Measurements from ENCODE around the gene PTCD1. TPM values are rescaled to one million over a fixed set of nuclear protein-coding genes. Genes with fewer than 3 reads are reported as not detected.

PTCD1 gene
- total RNA-seq, 1 experiment from 2014 or later: 15.0 TPM

GRCh38 chr7:99392659-99393354 lies 45.8 kb downstream of the PTCD1 start:
- Histone ChIP-seq H3K9me3 (ENCODE audit: control insufficient read depth, insufficient read depth, low read depth, low read length) (no peaks in the 10 kb centered on the region), H3K36me3 (ENCODE audit: control insufficient read depth, insufficient read depth, low read length) (0 out of 2 replicates have a peak, but pooled peaks cover 4% of the 10 kb centered on the region), H3K4me3 (ENCODE audit: low read depth in 2 of 2, low read length in 2 of 2) (peak overlapping the region in 1 of 2 experiments; percentile 7; a peak in 1 of 4 replicates), H3K4me1 (ENCODE audit: control insufficient read depth, insufficient read depth, low read length) (peaks cover 49% of the 10 kb centered on the region), H3K27ac (ENCODE audit: low read length) (peak overlapping the region; percentile 53), H3K27me3 (ENCODE audit: control insufficient read depth, insufficient read depth, low read length) (no peaks in the 10 kb centered on the region)
- ChIA-PET CTCF (no interaction called here), POLR2A (interaction anchor here (0.5 to 0.9 kb wide), 3 partner anchors 15 to 17 kb away, joined by 3 to 6 read pairs (median 4); partner anchors contain the start of gene BUD31)
- no peak for TF ChIP-seq REST (IDR thresholded peaks at IDR 0.05; ENCODE audit: insufficient read depth in 1 of 2, low read depth in 2 of 2, low read length in 1 of 2)
- no peak for TF ChIP-seq TCF7L2 (IDR thresholded peaks at IDR 0.05; ENCODE audit: low read depth, low read length)
- 0 out of 2 replicates have a peak, but pooled peaks have one; percentile 34 for TF ChIP-seq POLR2AphosphoS5 (IDR thresholded peaks at IDR 0.05; ENCODE audit: low read depth, low read length)
- no peak for TF ChIP-seq SIN3A (IDR thresholded peaks at IDR 0.05; ENCODE audit: borderline replicate concordance, insufficient read depth, low read depth, low read length)
- intact Hi-C loops (cut with micrococcal nuclease; ENCODE audit: unreplicated experiment) (no loop called here), in situ Hi-C loops (cut with HindIII; ENCODE audit: low pct_unique_long_range_greater_than_20kb, low sequenced_read_pairs) (no loop called here)
- ATAC-seq (peak; percentile 65), DNase-seq (ENCODE audit: low read depth, low spot score) (no peak)
- no TSS peak for BruUV-seq (replicated peaks)

- H3K27me3 ChIP-seq (ENCODE audit: control insufficient read depth, insufficient read depth, low read length): no peaks in the 10 kb centered on the region
- no peaks in the 10 kb centered on the region for H3K9me3 ChIP-seq (ENCODE audit: control insufficient read depth, insufficient read depth, low read depth, low read length)
- H3K4me3 ChIP-seq (ENCODE audit: low read depth in 2 of 2, low read length in 2 of 2): no peak overlapping the region
- TF ChIP-seq SIN3A (IDR thresholded peaks at IDR 0.05; ENCODE audit: borderline replicate concordance, insufficient read depth, low read depth, low read length): no peak
- H3K27ac ChIP-seq (ENCODE audit: low read length): no peak overlapping the region
- peaks cover 43% of the 10 kb centered on the region for H3K4me1 ChIP-seq (ENCODE audit: control insufficient read depth, insufficient read depth, low read length)
- CTCF ChIA-PET: no interaction called here
- POLR2A ChIA-PET: no interaction called here
- ATAC-seq (no peak), DNase-seq (ENCODE audit: low read depth, low spot score) (no peak)
- TSS peak; percentile 41 for BruUV-seq (replicated peaks)
- 0 out of 2 replicates have a peak, but pooled peaks cover 2% of the 10 kb centered on the region for H3K36me3 ChIP-seq (ENCODE audit: control insufficient read depth, insufficient read depth, low read length)
- in situ Hi-C loops (cut with HindIII; ENCODE audit: low pct_unique_long_range_greater_than_20kb, low sequenced_read_pairs): no loop called here
- intact Hi-C loops (cut with micrococcal nuclease; ENCODE audit: unreplicated experiment): no loop called here
Observed at GRCh38 chr7:99392046-99392445, 46.6 kb downstream of the PTCD1 start.

- H3K9me3 ChIP-seq (ENCODE audit: control insufficient read depth, insufficient read depth, low read depth, low read length): no peaks in the 10 kb centered on the region
- DNase-seq (ENCODE audit: low read depth, low spot score) (no peak), ATAC-seq (no peak)
- TF ChIP-seq TCF7L2 (IDR thresholded peaks at IDR 0.05; ENCODE audit: low read depth, low read length) (no peak), REST (IDR thresholded peaks at IDR 0.05; ENCODE audit: insufficient read depth in 1 of 2, low read depth in 2 of 2, low read length in 1 of 2) (no peak), POLR2AphosphoS5 (IDR thresholded peaks at IDR 0.05; ENCODE audit: low read depth, low read length) (no peak), SIN3A (IDR thresholded peaks at IDR 0.05; ENCODE audit: borderline replicate concordance, insufficient read depth, low read depth, low read length) (no peak), CTCF (IDR thresholded peaks at IDR 0.05) (no peak)
- POLR2A ChIA-PET: no interaction called here
- in situ Hi-C loops (cut with HindIII; ENCODE audit: low pct_unique_long_range_greater_than_20kb, low sequenced_read_pairs) (no loop called here), intact Hi-C loops (cut with micrococcal nuclease; ENCODE audit: unreplicated experiment) (no loop called here)
- no TSS peak for BruUV-seq (replicated peaks)
- H3K36me3 ChIP-seq (ENCODE audit: control insufficient read depth, insufficient read depth, low read length): peaks cover 2% of the 10 kb centered on the region; the same call in 1 of the 2 replicates
- H3K4me1 ChIP-seq (ENCODE audit: control insufficient read depth, insufficient read depth, low read length): peaks cover 35% of the 10 kb centered on the region
- CTCF ChIA-PET: no interaction called here
- no peaks in the 10 kb centered on the region for H3K27me3 ChIP-seq (ENCODE audit: control insufficient read depth, insufficient read depth, low read length)
- H3K4me3 ChIP-seq (ENCODE audit: low read depth in 2 of 2, low read length in 2 of 2): no peak overlapping the region
- no peak overlapping the region for H3K27ac ChIP-seq (ENCODE audit: low read length)
Observed at GRCh38 chr7:99390941-99391602, 47.5 kb downstream of the PTCD1 start.

Measured in Panc1 (cell line).